Stimulated activated effector memory CD8-positive, alpha-beta T cell treated with anti-CD3 and anti-CD28 coated beads, Interleukin-12 subunit alpha, Interleukin-12 subunit beta, amount 100 ng/mL, for 72 hours (primary cell): Measurements from ENCODE around the gene MEN1.

ENCODE experiments used
- ATAC-seq: fragments of 150-1000 bp; cut with Tn5 transposase; 2 replicates; pipeline ENCODE4 v1.10.0; 2021
- DNase-seq, 2 donors: peaks; one replicate each; pipeline ENCODE4 v3.0.0; 2021 to 2022; ENCODE audit warnings: low spot score in 2 of 2
- H3K27ac Mint-ChIP-seq: one replicate; pipeline ENCODE4 v1.8.0; 2022; ENCODE audit warnings: mild to moderate bottlenecking, mixed read lengths
- H3K36me3 Mint-ChIP-seq: one replicate; pipeline ENCODE4 v1.8.0; 2022; ENCODE audit warnings: mild to moderate bottlenecking, mixed read lengths
- H3K4me1 Mint-ChIP-seq: one replicate; pipeline ENCODE4 v1.8.0; 2022; ENCODE audit warnings: mixed read lengths
- H3K4me3 Mint-ChIP-seq: one replicate; pipeline ENCODE4 v1.8.0; 2022; ENCODE audit warnings: mild to moderate bottlenecking, mixed read lengths
- H3K9me3 Mint-ChIP-seq: one replicate; pipeline ENCODE4 v1.8.0; 2022; ENCODE audit warnings: mixed read lengths

Gene MEN1

GRCh38 chr11:64801561-64802369 lies 8.6 kb downstream of the MEN1 start:
- H3K4me1 Mint-ChIP-seq: peaks cover 30% of the 10 kb centered on the region
- ATAC-seq: no peak
- peak overlapping the region; percentile 81 for H3K27ac Mint-ChIP-seq
- H3K4me3 Mint-ChIP-seq: peak overlapping the region; percentile 85
- no peaks in the 10 kb centered on the region for H3K9me3 Mint-ChIP-seq
- DNase-seq: peak in 1 of 2 donors; percentile 52
- peaks cover 44% of the 10 kb centered on the region for H3K36me3 Mint-ChIP-seq

GRCh38 chr11:64801158-64801464 lies 9.2 kb downstream of the MEN1 start:
- H3K36me3 Mint-ChIP-seq: peaks cover 46% of the 10 kb centered on the region
- H3K4me1 Mint-ChIP-seq: peaks cover 30% of the 10 kb centered on the region
- H3K9me3 Mint-ChIP-seq: no peaks in the 10 kb centered on the region
- DNase-seq: peak in 1 of 2 donors; percentile 50
- H3K27ac Mint-ChIP-seq: peak overlapping the region; percentile 81
- peak overlapping the region; percentile 85 for H3K4me3 Mint-ChIP-seq
- no peak for ATAC-seq

GRCh38 chr11:64800303-64801157 lies 9.8 kb downstream of the MEN1 start:
- Mint-ChIP-seq H3K4me1 (peaks cover 25% of the 10 kb centered on the region), H3K9me3 (no peaks in the 10 kb centered on the region), H3K36me3 (peaks cover 46% of the 10 kb centered on the region), H3K4me3 (peak overlapping the region; percentile 85), H3K27ac (peak overlapping the region; percentile 81)
- ATAC-seq: no peak
- peak in 1 of 2 donors; percentile 48 for DNase-seq

- Mint-ChIP-seq H3K4me3 (no peak overlapping the region), H3K36me3 (peaks cover 47% of the 10 kb centered on the region), H3K4me1 (peaks cover 25% of the 10 kb centered on the region), H3K27ac (peak overlapping the region; percentile 35), H3K9me3 (no peaks in the 10 kb centered on the region)
- no peak for ATAC-seq
- no peak for DNase-seq
Measured at GRCh38 chr11:64799623-64800302, 10.6 kb downstream of the MEN1 start.

- Mint-ChIP-seq H3K36me3 (peaks cover 52% of the 10 kb centered on the region), H3K9me3 (no peaks in the 10 kb centered on the region), H3K4me3 (no peak overlapping the region), H3K27ac (peak overlapping the region; percentile 35), H3K4me1 (peaks cover 31% of the 10 kb centered on the region)
- ATAC-seq: no peak
- DNase-seq: no peak
Measured at GRCh38 chr11:64799256-64799622, 11.1 kb downstream of the MEN1 start.

- no peak for ATAC-seq
- Mint-ChIP-seq H3K36me3 (peaks cover 50% of the 10 kb centered on the region), H3K9me3 (no peaks in the 10 kb centered on the region), H3K4me1 (peaks cover 31% of the 10 kb centered on the region), H3K27ac (no peak overlapping the region), H3K4me3 (no peak overlapping the region)
- DNase-seq: no peak
Measured at GRCh38 chr11:64796757-64797541, 13.4 kb downstream of the MEN1 start.

GRCh38 chr11:64796047-64796756 lies 14.1 kb downstream of the MEN1 start:
- DNase-seq (no peak), ATAC-seq (no peak)
- Mint-ChIP-seq H3K9me3 (no peaks in the 10 kb centered on the region), H3K4me3 (no peak overlapping the region), H3K36me3 (peaks cover 50% of the 10 kb centered on the region), H3K27ac (peak overlapping the region; percentile 23), H3K4me1 (peaks cover 31% of the 10 kb centered on the region)

- Mint-ChIP-seq H3K27ac (peak overlapping the region; percentile 78), H3K4me1 (peaks cover 31% of the 10 kb centered on the region), H3K36me3 (peaks cover 52% of the 10 kb centered on the region), H3K9me3 (no peaks in the 10 kb centered on the region), H3K4me3 (no peak overlapping the region)
- DNase-seq: no peak
- ATAC-seq: no peak
Measured at GRCh38 chr11:64794526-64794925, 15.8 kb downstream of the MEN1 start.

GRCh38 chr11:64793271-64794160 lies 16.8 kb downstream of the MEN1 start:
- ATAC-seq (no peak), DNase-seq (no peak)
- H3K36me3 Mint-ChIP-seq: peaks cover 61% of the 10 kb centered on the region
- H3K4me3 Mint-ChIP-seq: no peak overlapping the region
- H3K9me3 Mint-ChIP-seq: no peaks in the 10 kb centered on the region
- H3K4me1 Mint-ChIP-seq: peaks cover 26% of the 10 kb centered on the region
- peak overlapping the region; percentile 78 for H3K27ac Mint-ChIP-seq

- ATAC-seq: no peak
- DNase-seq: no peak
- Mint-ChIP-seq H3K27ac (peak overlapping the region; percentile 17), H3K9me3 (no peaks in the 10 kb centered on the region), H3K4me3 (no peak overlapping the region), H3K36me3 (peaks cover 53% of the 10 kb centered on the region), H3K4me1 (peaks cover 25% of the 10 kb centered on the region)
Measured at GRCh38 chr11:64792482-64792881, 17.9 kb downstream of the MEN1 start.

GRCh38 chr11:64791781-64792291 lies 18.5 kb downstream of the MEN1 start:
- ATAC-seq: no peak
- Mint-ChIP-seq H3K4me1 (peaks cover 25% of the 10 kb centered on the region), H3K9me3 (no peaks in the 10 kb centered on the region), H3K4me3 (no peak overlapping the region), H3K27ac (no peak overlapping the region), H3K36me3 (peaks cover 46% of the 10 kb centered on the region)
- DNase-seq: no peak

GRCh38 chr11:64790205-64791095 lies 19.9 kb downstream of the MEN1 start:
- Mint-ChIP-seq H3K36me3 (peaks cover 33% of the 10 kb centered on the region), H3K4me3 (no peak overlapping the region), H3K4me1 (peaks cover 17% of the 10 kb centered on the region), H3K27ac (peak overlapping the region; percentile 60), H3K9me3 (no peaks in the 10 kb centered on the region)
- DNase-seq (no peak), ATAC-seq (no peak)
